Subcutaneous abdominal adipose tissue (tissue), 5 donors: ENCODE measurements around the gene PANK1.

ENCODE experiments used
- H3K27ac ChIP-seq: one replicate; pipeline ENCODE4 v1.7.0; 2013; ENCODE audit warnings: low read depth, mild to moderate bottlenecking, inconsistent platforms, low read length, moderate library complexity
- H3K27me3 ChIP-seq, 5 donors: one replicate each; pipeline ENCODE4 v1.7.0; 2013; ENCODE audit warnings: low read length in 5 of 5, inconsistent platforms in 1 of 5; ENCODE audit not compliant: control insufficient read depth in 5 of 5, insufficient read depth in 4 of 5
- H3K36me3 ChIP-seq, 5 donors: one replicate each; pipeline ENCODE4 v1.7.0; 2013; ENCODE audit warnings: low read length in 5 of 5; ENCODE audit not compliant: control insufficient read depth in 5 of 5, insufficient read depth in 5 of 5
- H3K4me1 ChIP-seq, 5 donors: one replicate each; pipeline ENCODE4 v1.7.0; 2013; ENCODE audit warnings: low read length in 5 of 5, mild to moderate bottlenecking in 3 of 5, moderate library complexity in 1 of 5; ENCODE audit not compliant: control insufficient read depth in 5 of 5, insufficient read depth in 5 of 5
- H3K4me3 ChIP-seq, 5 donors: one replicate each; pipeline ENCODE4 v1.7.0; 2013; ENCODE audit warnings: low read length in 5 of 5, low read depth in 1 of 5
- H3K9ac ChIP-seq, 5 donors: one replicate each; pipeline ENCODE4 v1.7.0; 2013; ENCODE audit warnings: low read length in 5 of 5, mild to moderate bottlenecking in 4 of 5, moderate library complexity in 3 of 5
- H3K9me3 ChIP-seq, 5 donors: one replicate each; pipeline ENCODE4 v1.7.0; 2013; ENCODE audit warnings: low read length in 5 of 5; ENCODE audit not compliant: control insufficient read depth in 5 of 5
- donor health status: healthy.
- donor health status: healthy.
- donor health status: healthy.
- donor health status: healthy.
- donor health status: healthy.

The PANK1 gene

GRCh38 chr10:89643812-89644690 lies 991 bp downstream of the PANK1 start:
- no peaks in the 10 kb centered on the region for H3K9me3 ChIP-seq
- H3K4me1 ChIP-seq, result peaks cover 0 to 27% (median 19%) of the 10 kb centered on the region in 5 donors
- H3K9ac ChIP-seq, result peak overlapping the region; percentile 31 to 85 (median 63)
- no peaks in the 10 kb centered on the region for H3K27me3 ChIP-seq
- no peaks in the 10 kb centered on the region for H3K36me3 ChIP-seq
- peak overlapping the region; percentile 72 to 91 (median 85) for H3K4me3 ChIP-seq
- H3K27ac ChIP-seq, result peak overlapping the region; percentile 34

GRCh38 chr10:89643431-89643811 lies 1.6 kb downstream of the PANK1 start:
- H3K36me3 ChIP-seq, result no peaks in the 10 kb centered on the region
- no peaks in the 10 kb centered on the region for H3K9me3 ChIP-seq
- H3K27me3 ChIP-seq, result no peaks in the 10 kb centered on the region
- peaks cover 0 to 27% (median 19%) of the 10 kb centered on the region in 5 donors for H3K4me1 ChIP-seq
- peak overlapping the region in 3 of 5 donors; percentile 35 to 85 (median 63) for H3K9ac ChIP-seq
- peak overlapping the region; percentile 72 to 91 (median 85) for H3K4me3 ChIP-seq
- H3K27ac ChIP-seq, result peak overlapping the region; percentile 34

DNA sequence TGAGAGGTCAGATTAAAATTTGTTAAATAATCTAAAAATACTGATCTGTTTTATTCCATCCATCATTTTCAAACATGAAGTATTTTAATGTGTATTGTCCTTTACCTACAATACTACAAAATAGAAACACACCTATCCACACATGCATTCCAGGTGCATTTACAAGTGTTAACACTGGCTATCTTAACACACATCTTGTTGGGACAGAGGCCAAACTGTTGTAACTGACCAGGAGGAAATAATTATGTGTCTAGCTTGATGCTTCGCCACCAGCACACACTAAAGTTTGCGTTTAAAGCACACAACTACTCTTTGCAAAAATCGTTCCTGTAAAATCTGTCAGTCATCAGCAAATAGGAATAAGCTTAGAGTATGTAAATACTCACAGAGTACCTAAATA lies 2.8 kb downstream of the PANK1 start:
- Histone ChIP-seq H3K9ac (no peak overlapping the region), H3K4me3 (no peak overlapping the region), H3K9me3 (no peaks in the 10 kb centered on the region), H3K36me3 (no peaks in the 10 kb centered on the region), H3K27me3 (no peaks in the 10 kb centered on the region), H3K27ac (no peak overlapping the region), H3K4me1 (peaks cover 0 to 27% (median 19%) of the 10 kb centered on the region in 5 donors)

GRCh38 chr10:89640241-89640640 lies 4.8 kb downstream of the PANK1 start:
- Histone ChIP-seq H3K4me1 (peaks cover 0 to 18% (median 14%) of the 10 kb centered on the region in 5 donors), H3K27me3 (no peaks in the 10 kb centered on the region), H3K27ac (no peak overlapping the region), H3K9me3 (no peaks in the 10 kb centered on the region), H3K9ac (no peak overlapping the region), H3K4me3 (no peak overlapping the region), H3K36me3 (no peaks in the 10 kb centered on the region)

GRCh38 chr10:89639326-89639725 lies 5.7 kb downstream of the PANK1 start:
- Histone ChIP-seq H3K36me3 (no peaks in the 10 kb centered on the region), H3K4me3 (no peak overlapping the region), H3K4me1 (peaks cover 0 to 14% (median 13%) of the 10 kb centered on the region in 5 donors), H3K27ac (no peak overlapping the region), H3K9me3 (no peaks in the 10 kb centered on the region), H3K27me3 (no peaks in the 10 kb centered on the region), H3K9ac (no peak overlapping the region)

DNA sequence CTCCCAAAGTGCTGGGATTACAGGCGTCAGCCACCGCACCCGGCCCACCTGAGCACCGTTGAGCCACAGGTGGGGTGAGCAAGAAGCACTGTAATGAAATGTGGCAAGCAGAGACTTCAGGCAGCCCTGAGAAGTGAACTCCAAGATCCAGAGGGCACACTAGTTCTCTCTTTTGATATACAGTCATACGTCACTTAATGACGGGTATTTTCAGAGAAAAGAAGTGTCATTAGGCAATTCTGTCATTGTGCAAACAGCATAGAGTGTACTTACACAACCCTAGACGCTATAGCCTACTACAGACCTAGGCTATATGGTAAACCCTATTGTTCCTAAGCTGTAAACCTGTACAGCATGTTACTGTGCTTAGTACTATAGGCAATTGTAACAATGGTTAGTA lies 7.9 kb downstream of the PANK1 start:
- Histone ChIP-seq H3K9me3 (no peaks in the 10 kb centered on the region), H3K27ac (no peak overlapping the region), H3K27me3 (no peaks in the 10 kb centered on the region), H3K9ac (no peak overlapping the region), H3K36me3 (no peaks in the 10 kb centered on the region), H3K4me3 (no peak overlapping the region), H3K4me1 (no peaks in the 10 kb centered on the region)

- H3K4me3 ChIP-seq, result no peak overlapping the region
- no peaks in the 10 kb centered on the region for H3K27me3 ChIP-seq
- H3K9ac ChIP-seq, result no peak overlapping the region
- H3K36me3 ChIP-seq, result no peaks in the 10 kb centered on the region
- no peaks in the 10 kb centered on the region for H3K4me1 ChIP-seq
- no peak overlapping the region for H3K27ac ChIP-seq
- no peaks in the 10 kb centered on the region for H3K9me3 ChIP-seq
Observed at GRCh38 chr10:89634637-89635036, 10.4 kb downstream of the PANK1 start.

DNA sequence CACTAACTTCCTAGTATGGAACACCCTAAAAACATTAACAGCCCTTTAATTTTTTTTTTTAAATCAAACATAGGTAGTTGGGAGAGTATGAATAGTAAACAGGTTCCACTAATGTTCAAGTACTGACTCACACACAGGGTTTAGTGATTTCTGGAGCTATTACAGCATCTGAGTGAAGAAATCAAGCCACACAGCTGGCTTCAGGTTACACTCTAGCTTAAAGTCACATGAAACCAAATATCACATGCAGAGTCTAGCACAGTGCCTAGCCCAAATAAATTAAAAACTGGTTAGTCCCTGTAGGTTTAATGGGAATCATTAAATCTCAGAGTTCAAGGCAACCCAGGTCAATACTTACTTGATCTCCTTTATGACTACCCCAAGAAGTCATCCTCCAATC lies 11.6 kb downstream of the PANK1 start:
- no peaks in the 10 kb centered on the region for H3K9me3 ChIP-seq
- H3K4me1 ChIP-seq, result no peaks in the 10 kb centered on the region
- H3K27me3 ChIP-seq, result no peaks in the 10 kb centered on the region
- no peak overlapping the region for H3K9ac ChIP-seq
- H3K4me3 ChIP-seq, result no peak overlapping the region
- no peaks in the 10 kb centered on the region for H3K36me3 ChIP-seq
- H3K27ac ChIP-seq, result no peak overlapping the region

DNA sequence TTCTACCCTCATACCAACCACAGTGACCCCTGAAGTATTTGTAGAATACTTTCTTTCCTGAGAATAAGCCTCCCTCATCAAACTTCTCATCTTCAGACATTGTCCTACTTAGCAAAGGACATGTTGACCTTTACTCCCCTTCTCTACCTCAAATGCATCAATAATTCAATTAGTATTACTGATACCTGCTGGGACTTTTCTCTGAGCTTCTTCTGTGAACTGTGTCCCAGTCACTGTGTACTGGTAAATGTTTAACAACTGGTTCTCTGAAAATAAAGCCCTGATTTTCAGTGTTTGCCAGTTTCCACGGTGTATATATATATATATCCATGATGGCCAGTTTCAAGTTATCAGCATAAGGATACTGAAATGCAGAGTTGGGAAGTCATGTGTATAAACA lies 12.2 kb downstream of the PANK1 start:
- Histone ChIP-seq H3K36me3 (no peaks in the 10 kb centered on the region), H3K4me1 (no peaks in the 10 kb centered on the region)

DNA sequence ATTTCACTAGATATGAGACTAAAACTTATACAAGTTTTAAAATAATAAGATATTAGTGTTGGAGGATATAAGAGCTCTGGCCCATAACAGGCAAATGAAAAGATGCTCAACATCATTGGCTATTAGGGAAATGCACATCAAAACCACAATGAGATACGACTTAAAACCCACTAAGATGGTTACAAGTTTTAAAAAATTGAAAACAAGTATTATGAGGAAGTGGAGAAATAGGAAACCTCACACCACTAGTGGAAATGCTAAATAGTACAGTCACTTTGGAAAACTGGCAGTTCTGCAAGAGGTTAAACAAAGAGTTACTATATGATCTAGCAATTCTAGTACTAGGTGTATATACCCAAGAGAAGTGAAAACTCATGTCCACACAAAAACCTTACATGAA lies 17.2 kb downstream of the PANK1 start:
- Histone ChIP-seq H3K27ac (no peak overlapping the region), H3K4me1 (no peaks in the 10 kb centered on the region), H3K9me3 (no peaks in the 10 kb centered on the region), H3K9ac (no peak overlapping the region), H3K36me3 (no peaks in the 10 kb centered on the region), H3K27me3 (no peaks in the 10 kb centered on the region), H3K4me3 (no peak overlapping the region)

More for the DNA sequence above, 12.2 kb downstream of the PANK1 start:
- Histone ChIP-seq H3K9ac (no peak overlapping the region), H3K9me3 (no peaks in the 10 kb centered on the region), H3K27ac (no peak overlapping the region), H3K27me3 (no peaks in the 10 kb centered on the region), H3K4me3 (no peak overlapping the region)
